B cell (primary cell): ENCODE results near the gene KLHL20. TPM values are rescaled to one million over a fixed set of nuclear protein-coding genes. Genes with fewer than 3 reads are reported as not detected.

Source experiments
- ATAC-seq: fragments of 200-7000 bp; cut with Tn5 transposase; one replicate; pipeline ENCODE4 v1.10.0; 2021; ENCODE audit warnings: low read depth, mild to moderate bottlenecking, moderate number of reproducible peaks, moderate library complexity
- CTCF ChIA-PET: fragments of 350-600 bp; sonication (Branson Sonifier 250); formaldehyde crosslinking; loops from one replicate; lab custom pipeline; 2021; ENCODE audit warnings: antibody characterized with exemption, inconsistent platforms; lab: Charles Lee
- POLR2A ChIA-PET: fragments of 350-600 bp; sonication (Branson Sonifier 250); formaldehyde crosslinking; loops from one replicate; lab custom pipeline; 2021; ENCODE audit warnings: antibody characterized with exemption; lab: Charles Lee
- DNase-seq: peaks from one replicate; pipeline ENCODE4 v3.0.0; 2013
- H2AFZ ChIP-seq: 2 replicates; pipeline ENCODE4 v1.6.1; 2012; ENCODE audit warnings: mild to moderate bottlenecking, low read depth, low read length; ENCODE audit not compliant: insufficient read depth, poor library complexity, severe bottlenecking
- H3K27ac ChIP-seq, 2 donors: 1 replicate in 1 of 2; 2 replicates in 1 of 2; pipeline ENCODE4 v1.5.1; 2012 to 2013; ENCODE audit warnings: low read length in 2 of 2, mild to moderate bottlenecking in 2 of 2, moderate library complexity in 1 of 2
- H3K27me3 ChIP-seq, 4 experiments: fragments of 200-600 bp in 1 of 4; sonication (generic) in 1 of 4; replicated peaks in 1 of 4; 1 replicate in 2 of 4; 2 replicates in 2 of 4; pipeline versions ENCODE4 v1.6.1 to v1.7.0; 2013 to 2016; ENCODE audit warnings: low read length in 3 of 4, mild to moderate bottlenecking in 2 of 4, mixed read lengths in 1 of 4, moderate library complexity in 1 of 4; ENCODE audit not compliant: insufficient read depth in 4 of 4, control insufficient read depth in 3 of 4; ENCODE audit errors: control extremely low read depth in 1 of 4
- H3K36me3 ChIP-seq, 2 experiments: replicated peaks in 1 of 2; 1 replicate in 1 of 2; 2 replicates in 1 of 2; pipeline versions ENCODE4 v1.6.1 to v1.7.1; 2013; ENCODE audit warnings: low read length in 1 of 2; ENCODE audit not compliant: insufficient read depth in 2 of 2, control insufficient read depth in 1 of 2; ENCODE audit errors: control extremely low read depth in 1 of 2, extremely low read depth in 1 of 2
- H3K4me1 ChIP-seq, 2 donors: fragments of 200-600 bp in 1 of 2; sonication (generic) in 1 of 2; 1 replicate in 1 of 2; 2 replicates in 1 of 2; pipeline versions ENCODE4 v1.5.1 to v1.6.1; 2013 to 2017; ENCODE audit warnings: low read length in 2 of 2; ENCODE audit not compliant: control insufficient read depth in 2 of 2, insufficient read depth in 2 of 2
- H3K4me2 ChIP-seq: replicated peaks from 2 replicates; pipeline ENCODE3; 2012; ENCODE audit warnings: mild to moderate bottlenecking, low read depth, low read length; ENCODE audit not compliant: poor library complexity, severe bottlenecking
- H3K4me3 ChIP-seq, 5 experiments: fragments of 200-600 bp in 1 of 5; sonication (generic) in 1 of 5; 1 replicate in 3 of 5; 2 replicates in 2 of 5; pipeline versions ENCODE4 v1.5.1 to v1.7.0; 2011 to 2016; ENCODE audit warnings: low read length in 4 of 5, mild to moderate bottlenecking in 4 of 5, low read depth in 2 of 5, control low read depth in 1 of 5, moderate library complexity in 1 of 5; ENCODE audit not compliant: insufficient read depth in 1 of 5; ENCODE audit errors: control extremely low read depth in 1 of 5, extremely low read depth in 1 of 5
- H3K79me2 ChIP-seq: fragments of 200-600 bp; sonication (generic); one replicate; pipeline ENCODE4 v1.6.0; 2016; ENCODE audit warnings: low read length; ENCODE audit not compliant: control insufficient read depth, insufficient read depth
- H3K9ac ChIP-seq: fragments of 200-600 bp; sonication (generic); 2 replicates; pipeline ENCODE4 v1.6.1; 2017; ENCODE audit warnings: mild to moderate bottlenecking, low read length, moderate library complexity
- H3K9me3 ChIP-seq, 3 donors: one replicate each; pipeline versions ENCODE4 v1.6.1 to v1.7.1; 2013; ENCODE audit warnings: low read length in 2 of 3; ENCODE audit not compliant: control insufficient read depth in 2 of 3, insufficient read depth in 1 of 3; ENCODE audit errors: control extremely low read depth in 1 of 3
- H4K20me1 ChIP-seq: 2 replicates; pipeline ENCODE4 v1.6.0; 2012; ENCODE audit warnings: mild to moderate bottlenecking, low read length; ENCODE audit not compliant: insufficient read depth, control insufficient read depth, poor library complexity, severe bottlenecking
- H3K27ac Mint-ChIP-seq: one replicate; pipeline ENCODE4 v1.8.0; 2021; ENCODE audit warnings: mixed read lengths
- H3K27me3 Mint-ChIP-seq: one replicate; pipeline ENCODE4 v1.8.0; 2021; ENCODE audit warnings: mixed read lengths
- H3K4me1 Mint-ChIP-seq: one replicate; pipeline ENCODE4 v1.8.0; 2021; ENCODE audit warnings: mixed read lengths
- H3K4me3 Mint-ChIP-seq: one replicate; pipeline ENCODE4 v1.8.0; 2021; ENCODE audit warnings: mixed read lengths
- H3K9me3 Mint-ChIP-seq: one replicate; pipeline ENCODE4 v1.8.0; 2022; ENCODE audit warnings: mixed read lengths; ENCODE audit not compliant: insufficient read depth
- CTCF ChIP-seq: fragments of 200-600 bp; IDR thresholded peaks from one replicate; pipeline ENCODE4 v1.8.0; 2022; ENCODE audit warnings: antibody characterized with exemption, mild to moderate bottlenecking
- EZH2 ChIP-seq: IDR thresholded peaks from 2 replicates; pipeline ENCODE4 v1.6.1; 2012; ENCODE audit warnings: borderline replicate concordance, low read depth, mild to moderate bottlenecking, moderate library complexity, low read length; ENCODE audit not compliant: insufficient read depth, poor library complexity, severe bottlenecking
- WGBS: methylation state at CpG from one replicate; pipeline ENCODE4 v1.1.5; 2013; ENCODE audit warnings: missing lambda C conversion rate; ENCODE audit not compliant: insufficient coverage; 5-methylcytosine and 5-hydroxymethylcytosine counted together
- intact Hi-C: fragments of 100-400 bp; cut with micrococcal nuclease; formaldehyde crosslinking; loops from one replicate; pipeline ENCODE4 v1.10.0; 2022
- polyA minus RNA-seq: library from RNA; depleted of rRNA, polyadenylated mRNA; stranded (reverse); fragments of >200 nt; gene quantifications from 2 replicates; pipeline ENCODE4 v1.2.3, GENCODE V29; 2012
- polyA plus RNA-seq: library from polyadenylated mRNA; depleted of rRNA; stranded (reverse); fragments of >200 nt; gene quantifications from 2 replicates; pipeline ENCODE4 v1.2.3, GENCODE V29; 2012
- total RNA-seq, 2 donors: library from RNA; stranded (reverse); fragments of 120-200 nt in 1 of 2; gene quantifications; 1 replicate in 1 of 2; 2 replicates in 1 of 2; pipeline versions ENCODE4 v1.2.3 to v1.2.4, GENCODE V29; 2013 to 2022

KLHL20 gene
- 32.2 and 35.4 TPM in 2 replicates for total RNA-seq
- 22.2 TPM for total RNA-seq (2013)
- polyA plus RNA-seq = 8.9 and 10.8 TPM in 2 replicates
- polyA minus RNA-seq = 15.2 and 19.5 TPM in 2 replicates

- CTCF ChIA-PET = interaction anchor here (0.9 to 2.9 kb wide), 8 partner anchors 18 to 971 kb away, joined by 3 to 19 read pairs (median 4); partner anchors contain the start of genes CENPL, DARS2 and ZBTB37
- peak within 1 kb of the TSS; percentile 84 for H3K4me2 ChIP-seq
- Mint-ChIP-seq H3K27ac (peak within 1 kb of the TSS; percentile 96), H3K4me3 (peak within 1 kb of the TSS; percentile 98), H3K9me3 (no peaks in the 10 kb centered on the region), H3K27me3 (peaks cover 26% of the 10 kb centered on the region), H3K4me1 (peaks cover 23% of the 10 kb centered on the region)
- intact Hi-C loops = loop anchor here (1.0 to 5.0 kb wide), 7 partner anchors 109 to 1182 kb away; partner anchors contain the start of genes CENPL, DARS2, PRDX6 and RABGAP1L
- DNase-seq (peak; percentile 90), ATAC-seq (peak; percentile 93)
- peak within 1 kb of the TSS; percentile 76 to 92 (median 84) for H3K4me3 ChIP-seq
- H3K9ac ChIP-seq = peak within 1 kb of the TSS; percentile 91
- H4K20me1 ChIP-seq = no peaks in the 10 kb centered on the region
- H3K36me3 ChIP-seq = no peaks in the 10 kb centered on the region
- TF ChIP-seq EZH2 (no peak), CTCF (no peak)
- POLR2A ChIA-PET = interaction anchor here (0.6 to 1.3 kb wide), 5 partner anchors 109 to 1308 kb away, joined by 3 to 10 read pairs (median 3); partner anchors contain the start of genes CENPL, DARS2, GAS5 and MRPS14
- no peaks in the 10 kb centered on the region for H3K9me3 ChIP-seq
- H3K4me1 ChIP-seq = peaks cover 10 to 15% of the 10 kb centered on the region in 2 donors
- H3K27me3 ChIP-seq = peaks cover 0 to 9% (median 2%) of the 10 kb centered on the region in 4 experiments
- peak within 1 kb of the TSS; percentile 93 for H2AFZ ChIP-seq
- peaks cover 32% of the 10 kb centered on the region for H3K79me2 ChIP-seq
- under 1% methylated on average over 41 of the region's 43 CpGs for WGBS
- peak within 1 kb of the TSS; percentile 75 to 84 for H3K27ac ChIP-seq
Measured at GRCh38 chr1:173714759-173715537, at the start of gene KLHL20. TSS of gene KLHL20 (plus strand) at chr1:173714981. CDS start at chr1:173716044, 1,063 bp downstream.

- H3K4me3 Mint-ChIP-seq = no peak overlapping the region
- Histone ChIP-seq H4K20me1 (no peaks in the 10 kb centered on the region), H3K9ac (no peak overlapping the region), H3K4me3 (no peak overlapping the region), H3K36me3 (no peaks in the 10 kb centered on the region), H3K9me3 (no peaks in the 10 kb centered on the region), H3K79me2 (no peaks in the 10 kb centered on the region), H3K27me3 (peaks cover 0 to 23% (median 14%) of the 10 kb centered on the region in 4 experiments), H3K27ac (no peak overlapping the region), H2AFZ (no peak overlapping the region), H3K4me2 (no peak overlapping the region), H3K4me1 (peaks cover 6 to 7% of the 10 kb centered on the region in 2 donors)
- no peak for DNase-seq
- peaks cover 49% of the 10 kb centered on the region for H3K27me3 Mint-ChIP-seq
- WGBS = no CpG with 5 or more reads among the region's 3 CpGs
- POLR2A ChIA-PET = no interaction called here
- intact Hi-C loops = no loop called here
- peaks cover 13% of the 10 kb centered on the region for H3K4me1 Mint-ChIP-seq
- CTCF ChIA-PET = no interaction called here
- no peak overlapping the region for H3K27ac Mint-ChIP-seq
- no peak for TF ChIP-seq EZH2
- TF ChIP-seq CTCF = no peak
- no peaks in the 10 kb centered on the region for H3K9me3 Mint-ChIP-seq
- no peak for ATAC-seq
Measured at GRCh38 chr1:173666646-173667045, 48.1 kb upstream of the KLHL20 start.
